Stimulated activated CD4-positive, alpha-beta T cell treated with anti-CD3 and anti-CD28 coated beads, Interleukin-4, amount 100 ng/mL, for 24 hours (primary cell): Measurements from ENCODE around the gene SMIM23.

Experiments
- DNase-seq: peaks from one replicate; pipeline ENCODE4 v3.0.0-alpha.2; 2020

Gene SMIM23

GRCh38 chr5:171821286-171821685 lies 35.7 kb downstream of the SMIM23 start:
- DNase-seq: no peak

GRCh38 chr5:171823269-171823668 lies 37.7 kb downstream of the SMIM23 start:
- no peak for DNase-seq

DNA sequence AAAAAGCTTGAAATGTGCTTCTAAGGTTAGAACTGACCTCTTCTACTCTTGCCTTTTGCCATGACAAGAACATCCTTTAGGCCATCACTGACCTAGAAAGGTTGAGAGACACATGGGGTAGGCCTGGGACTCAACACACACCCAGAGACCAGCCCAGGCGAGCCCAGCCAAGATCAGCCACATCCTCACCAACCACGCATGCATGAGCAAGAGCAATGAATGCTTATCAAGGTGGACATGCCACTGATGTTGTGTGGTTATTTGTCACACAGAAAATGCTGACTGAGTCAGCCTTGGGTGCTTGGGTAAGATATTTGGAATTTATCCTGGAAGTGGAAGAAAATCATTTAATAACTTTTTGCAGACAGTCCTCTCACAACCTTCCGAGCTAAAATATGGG lies 39.4 kb downstream of the SMIM23 start:
- no peak for DNase-seq

DNA sequence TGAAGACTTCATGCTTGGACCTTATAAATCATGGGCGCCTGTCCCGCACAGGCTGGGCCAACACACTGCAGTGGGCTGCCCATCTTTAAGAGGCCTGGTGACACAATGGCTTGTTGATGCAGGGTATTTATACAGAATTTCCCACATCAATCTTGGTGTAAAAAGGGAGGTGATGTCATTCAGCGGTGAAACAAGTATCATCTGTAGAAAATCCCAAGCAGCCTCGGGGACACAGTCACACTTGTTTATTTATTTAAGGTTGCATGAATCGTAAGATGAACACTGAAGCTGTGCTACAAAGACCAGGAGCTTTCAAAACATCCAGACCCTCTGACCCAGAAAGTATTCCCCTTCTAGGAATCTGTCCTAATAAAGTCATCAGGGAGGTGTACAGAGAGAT lies 40.5 kb downstream of the SMIM23 start:
- DNase-seq: no peak

DNA sequence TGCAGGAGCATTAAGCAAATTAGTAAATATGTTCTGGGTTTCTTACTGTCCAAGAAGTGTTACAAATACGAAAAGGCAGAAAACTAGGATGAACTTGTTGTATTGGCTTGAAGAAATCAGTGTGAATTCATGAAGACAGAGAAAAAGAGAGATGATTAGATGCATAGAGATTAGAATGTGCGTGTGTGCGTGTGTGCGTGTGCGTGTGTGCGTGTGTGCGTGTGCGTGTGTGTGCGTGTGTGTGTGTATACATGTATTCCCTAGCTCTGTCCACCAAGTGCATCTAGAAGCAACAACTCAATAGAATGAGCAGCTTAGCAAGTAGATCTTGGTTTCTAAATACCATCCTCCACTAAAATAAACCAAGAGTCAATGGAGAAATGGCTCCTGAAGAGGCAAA lies 41.5 kb downstream of the SMIM23 start:
- DNase-seq: no peak

- no peak for DNase-seq
Measured at GRCh38 chr5:171830686-171831085, 45.1 kb downstream of the SMIM23 start.

- no peak for DNase-seq
Measured at GRCh38 chr5:171832775-171833174, 47.2 kb downstream of the SMIM23 start.

DNA sequence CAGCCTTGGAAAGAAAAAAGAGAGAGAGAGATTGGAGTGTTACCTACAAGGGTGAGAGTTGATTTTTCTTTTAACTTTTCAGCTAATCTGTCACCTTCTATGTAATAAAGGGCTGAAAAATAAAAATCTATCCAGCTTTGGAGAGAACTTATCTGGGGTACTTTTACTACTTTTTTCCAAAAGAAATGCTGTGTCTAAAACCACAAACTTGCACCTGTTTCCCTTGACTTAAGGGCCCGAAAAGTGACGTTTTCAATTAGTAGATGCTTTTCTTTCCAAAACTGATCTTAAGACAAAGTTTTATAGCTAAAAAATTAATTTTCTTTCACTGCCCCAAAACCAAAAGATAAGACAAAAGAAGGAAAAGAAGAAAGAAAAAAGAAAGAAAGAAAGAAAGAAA lies 48.8 kb downstream of the SMIM23 start:
- no peak for DNase-seq

DNA sequence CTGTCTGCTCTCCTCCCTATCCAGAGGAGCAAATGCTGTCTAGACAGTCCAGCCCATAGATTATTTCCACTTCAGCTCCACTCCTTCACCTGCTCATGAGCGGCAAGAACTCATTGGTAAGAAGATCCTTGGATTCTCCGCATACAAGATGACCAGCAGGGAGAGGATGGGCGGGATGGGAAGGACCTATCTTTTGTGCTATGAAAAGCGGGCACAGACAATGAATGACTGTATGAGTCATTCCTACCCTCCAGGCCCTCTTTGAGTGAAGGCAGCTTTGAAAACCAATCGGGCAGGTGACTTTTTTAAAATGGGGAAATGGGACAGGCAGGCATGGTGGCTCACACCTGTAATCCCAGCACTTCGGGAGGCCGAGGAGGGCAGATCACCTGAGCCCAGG lies 49.4 kb downstream of the SMIM23 start:
- no peak for DNase-seq

- DNase-seq: no peak
Measured at GRCh38 chr5:171837522-171837921, 51.9 kb downstream of the SMIM23 start.

DNA sequence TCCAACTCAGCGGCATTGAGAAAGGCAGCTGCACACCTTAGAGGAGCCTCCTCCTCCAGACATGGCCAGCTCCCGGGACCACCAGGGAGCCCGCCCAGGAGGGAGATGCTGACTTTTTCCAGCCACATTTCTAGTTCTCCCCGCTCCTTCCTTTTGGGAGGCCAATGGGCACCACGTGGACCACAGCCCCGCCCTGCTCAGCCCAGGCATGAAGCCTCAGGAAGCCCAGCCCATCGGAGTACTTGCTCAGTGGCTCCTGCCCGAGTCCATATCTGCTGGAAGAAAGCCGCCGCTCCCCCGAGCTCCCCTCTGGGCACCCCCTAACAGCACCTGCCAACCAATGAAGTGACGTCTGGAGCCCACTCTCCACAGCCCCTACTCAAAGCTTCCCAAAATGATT lies 52.4 kb downstream of the SMIM23 start:
- no peak for DNase-seq

DNA sequence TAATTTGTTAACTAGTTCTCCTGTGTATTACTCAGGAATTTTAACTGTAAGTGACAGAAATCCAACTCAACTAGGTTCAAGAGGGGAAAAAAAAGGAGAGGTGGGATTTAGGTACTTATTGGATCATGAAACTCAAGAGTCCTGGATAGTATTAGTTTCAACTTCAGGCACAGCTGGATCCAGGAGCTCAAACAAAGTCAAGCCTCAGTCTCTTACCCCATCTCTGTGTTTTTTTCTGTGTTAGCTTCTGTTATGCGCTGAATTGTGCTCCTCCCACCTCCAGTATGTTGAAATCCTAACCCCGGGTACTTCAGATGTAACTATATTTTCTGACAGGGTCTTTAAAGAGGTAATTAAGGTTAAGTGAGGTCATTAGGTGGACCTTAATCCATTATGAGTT lies 53.5 kb downstream of the SMIM23 start:
- DNase-seq: no peak

DNA sequence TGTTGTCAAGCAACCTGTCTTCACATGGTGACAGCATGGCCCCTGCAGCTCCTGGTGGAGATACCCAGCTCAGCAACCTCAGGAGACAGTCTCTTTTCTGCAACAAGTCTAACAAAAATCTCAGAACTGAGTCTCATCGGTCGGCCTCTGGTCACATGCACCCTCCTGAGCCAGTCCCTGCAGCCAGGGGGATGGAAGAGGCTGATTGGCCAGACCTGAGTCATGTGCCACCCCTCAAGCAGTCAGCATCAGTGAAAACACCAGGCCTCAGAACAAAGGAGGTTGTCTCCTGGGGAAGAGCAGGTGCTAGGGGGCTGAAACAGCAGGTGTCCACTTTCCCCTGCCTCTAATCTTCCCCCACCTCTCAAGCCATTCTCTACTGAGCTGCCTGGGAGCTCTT lies 54.4 kb downstream of the SMIM23 start:
- no peak for DNase-seq
